Mesothelial cell of epicardium (in vitro differentiated cells): Measurements from ENCODE around the gene PTPRN2. TPM values are rescaled to one million over a fixed set of nuclear protein-coding genes. Genes with fewer than 3 reads are reported as not detected.

Source experiments
- DNase-seq, 2 experiments: peaks; one replicate each; pipeline ENCODE4 v3.0.0; 2021; ENCODE audit warnings: low spot score in 2 of 2; ENCODE audit not compliant: unreplicated experiment in 2 of 2
- H3K27ac Mint-ChIP-seq: 2 replicates; pipeline ENCODE4 v1.8.0; 2021; ENCODE audit warnings: mixed read lengths
- H3K27me3 Mint-ChIP-seq: 2 replicates; pipeline ENCODE4 v1.8.0; 2021; ENCODE audit warnings: low read depth, mixed read lengths
- H3K36me3 Mint-ChIP-seq: 2 replicates; pipeline ENCODE4 v1.8.0; 2021; ENCODE audit warnings: mixed read lengths
- H3K4me1 Mint-ChIP-seq: 2 replicates; pipeline ENCODE4 v1.8.0; 2021; ENCODE audit warnings: mixed read lengths
- H3K4me3 Mint-ChIP-seq: 2 replicates; pipeline ENCODE4 v1.8.0; 2021; ENCODE audit warnings: mild to moderate bottlenecking, moderate library complexity, mixed read lengths
- H3K9me3 Mint-ChIP-seq: 2 replicates; pipeline ENCODE4 v1.8.0; 2021; ENCODE audit warnings: mixed read lengths
- total RNA-seq: library from RNA; stranded (reverse); gene quantifications from 3 replicates; pipeline ENCODE4 v1.2.1, GENCODE V29; 2021
- TF ChIP-seq, protein P1 (sequence below): fragments of 200-600 bp; sonication (generic); IDR thresholded peaks from one replicate; pipeline ENCODE4 v1.5.0; 2021; ENCODE audit warnings: antibody characterized with exemption; ENCODE audit not compliant: unreplicated experiment

The PTPRN2 gene
- total RNA-seq, 1 donor from 2014 or later: 2.2 TPM

DNA sequence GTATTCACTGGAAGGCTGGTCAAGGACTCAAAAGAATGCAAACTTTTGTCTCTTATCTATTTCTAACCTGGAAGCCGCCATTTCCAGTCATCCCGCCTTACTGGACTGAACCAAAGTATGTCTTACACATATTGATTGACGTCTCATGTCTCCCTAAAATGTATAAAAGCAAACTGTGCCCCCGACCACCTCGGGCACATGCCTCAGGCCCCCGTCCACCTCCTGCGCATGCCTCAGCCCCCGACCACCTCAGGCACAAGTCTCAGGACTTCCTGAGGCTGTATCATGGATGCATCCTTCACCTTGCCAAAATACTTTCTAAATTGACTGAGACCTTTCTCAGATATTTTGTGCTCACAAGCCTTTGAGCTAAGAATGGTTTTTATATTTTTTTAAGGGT lies 148.6 kb downstream of the PTPRN2 start:
- H3K9me3 Mint-ChIP-seq: peaks cover 22% of the 10 kb centered on the region
- no peak for DNase-seq
- no peaks in the 10 kb centered on the region for H3K36me3 Mint-ChIP-seq
- H3K27me3 Mint-ChIP-seq: peaks cover 34% of the 10 kb centered on the region
- H3K4me3 Mint-ChIP-seq: no peak overlapping the region
- TF ChIP-seq, protein P1, sequence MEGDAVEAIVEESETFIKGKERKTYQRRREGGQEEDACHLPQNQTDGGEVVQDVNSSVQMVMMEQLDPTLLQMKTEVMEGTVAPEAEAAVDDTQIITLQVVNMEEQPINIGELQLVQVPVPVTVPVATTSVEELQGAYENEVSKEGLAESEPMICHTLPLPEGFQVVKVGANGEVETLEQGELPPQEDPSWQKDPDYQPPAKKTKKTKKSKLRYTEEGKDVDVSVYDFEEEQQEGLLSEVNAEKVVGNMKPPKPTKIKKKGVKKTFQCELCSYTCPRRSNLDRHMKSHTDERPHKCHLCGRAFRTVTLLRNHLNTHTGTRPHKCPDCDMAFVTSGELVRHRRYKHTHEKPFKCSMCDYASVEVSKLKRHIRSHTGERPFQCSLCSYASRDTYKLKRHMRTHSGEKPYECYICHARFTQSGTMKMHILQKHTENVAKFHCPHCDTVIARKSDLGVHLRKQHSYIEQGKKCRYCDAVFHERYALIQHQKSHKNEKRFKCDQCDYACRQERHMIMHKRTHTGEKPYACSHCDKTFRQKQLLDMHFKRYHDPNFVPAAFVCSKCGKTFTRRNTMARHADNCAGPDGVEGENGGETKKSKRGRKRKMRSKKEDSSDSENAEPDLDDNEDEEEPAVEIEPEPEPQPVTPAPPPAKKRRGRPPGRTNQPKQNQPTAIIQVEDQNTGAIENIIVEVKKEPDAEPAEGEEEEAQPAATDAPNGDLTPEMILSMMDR: no peak
- H3K4me1 Mint-ChIP-seq: no peaks in the 10 kb centered on the region
- H3K27ac Mint-ChIP-seq: no peak overlapping the region

DNA sequence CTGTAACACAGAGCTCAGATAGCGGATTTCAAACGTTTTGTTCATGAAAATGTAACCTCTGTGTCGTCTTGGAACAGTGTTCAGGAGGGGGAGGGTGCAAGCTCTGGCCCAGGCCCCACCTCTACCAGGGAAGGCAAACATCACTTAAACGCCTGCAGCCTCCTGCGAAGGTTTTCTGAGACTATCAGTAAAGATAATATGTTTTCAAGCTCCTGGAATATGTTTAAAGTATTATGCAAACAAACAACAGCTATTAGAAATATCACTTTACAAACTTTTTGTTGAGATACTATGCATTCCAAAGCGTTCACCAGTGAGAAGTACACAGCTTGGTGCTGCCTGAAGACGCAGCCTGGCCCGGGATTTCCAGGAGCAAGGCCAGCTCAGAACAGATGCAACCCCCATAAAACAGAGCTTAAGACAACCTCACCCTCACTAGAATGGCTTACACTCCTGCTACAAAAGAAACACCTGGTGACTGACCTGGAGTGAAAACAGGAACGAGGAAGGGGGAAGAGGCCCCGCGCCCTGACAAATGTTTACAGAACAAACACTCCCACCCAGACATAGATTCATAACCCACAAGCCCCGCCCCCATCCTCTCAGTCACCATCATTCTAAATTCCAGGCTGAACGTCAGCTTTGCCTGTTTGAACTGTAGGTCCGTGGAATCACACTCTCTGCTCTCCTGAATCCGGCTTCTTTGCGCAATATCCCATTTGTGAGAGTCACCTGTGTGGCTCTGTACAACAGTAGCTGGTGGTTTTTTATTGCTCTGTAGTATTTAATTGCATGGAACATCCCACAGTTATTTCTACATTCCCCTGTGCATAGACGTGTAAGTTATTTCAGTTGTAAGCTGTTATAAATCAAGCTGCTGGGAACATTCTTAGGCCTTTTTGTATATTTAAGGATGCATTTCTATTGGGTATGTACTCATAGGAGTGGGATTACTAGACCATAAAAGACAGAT lies 155.0 kb downstream of the PTPRN2 start:
- H3K4me1 Mint-ChIP-seq: peaks cover 21% of the 10 kb centered on the region
- H3K4me3 Mint-ChIP-seq: peak overlapping the region; percentile 2
- peaks cover 21% of the 10 kb centered on the region for H3K27me3 Mint-ChIP-seq
- TF ChIP-seq, protein P1: no peak
- H3K27ac Mint-ChIP-seq: peak overlapping the region; percentile 74
- DNase-seq: peak in 1 of 2 experiments; percentile 57
- H3K36me3 Mint-ChIP-seq: no peaks in the 10 kb centered on the region
- peaks cover 7% of the 10 kb centered on the region for H3K9me3 Mint-ChIP-seq

DNA sequence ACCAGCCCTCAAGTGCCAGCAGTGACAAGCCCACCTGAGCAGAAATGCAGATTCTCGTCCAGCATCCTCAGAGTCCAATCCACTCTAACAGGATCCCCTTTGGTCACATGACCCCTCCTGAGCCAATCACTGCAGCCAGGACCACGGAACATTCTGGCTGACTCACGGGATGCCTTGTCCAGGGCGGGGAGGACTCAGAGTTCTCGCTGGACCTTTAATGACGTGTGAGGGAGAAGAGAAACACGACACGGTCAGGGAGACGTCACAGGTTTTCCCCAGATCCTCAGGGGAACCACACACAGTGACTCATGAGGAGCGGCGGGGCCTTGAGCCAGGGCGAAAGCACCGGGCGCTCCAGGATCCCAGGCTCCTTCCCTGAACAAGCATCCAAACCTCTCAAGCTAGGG lies 155.7 kb downstream of the PTPRN2 start:
- H3K4me1 Mint-ChIP-seq: peaks cover 21% of the 10 kb centered on the region
- no peak for DNase-seq
- H3K27ac Mint-ChIP-seq: peak overlapping the region; percentile 74
- H3K4me3 Mint-ChIP-seq: no peak overlapping the region
- TF ChIP-seq, protein P1: no peak
- H3K36me3 Mint-ChIP-seq: no peaks in the 10 kb centered on the region
- peaks cover 14% of the 10 kb centered on the region for H3K27me3 Mint-ChIP-seq
- peaks cover 7% of the 10 kb centered on the region for H3K9me3 Mint-ChIP-seq

DNA sequence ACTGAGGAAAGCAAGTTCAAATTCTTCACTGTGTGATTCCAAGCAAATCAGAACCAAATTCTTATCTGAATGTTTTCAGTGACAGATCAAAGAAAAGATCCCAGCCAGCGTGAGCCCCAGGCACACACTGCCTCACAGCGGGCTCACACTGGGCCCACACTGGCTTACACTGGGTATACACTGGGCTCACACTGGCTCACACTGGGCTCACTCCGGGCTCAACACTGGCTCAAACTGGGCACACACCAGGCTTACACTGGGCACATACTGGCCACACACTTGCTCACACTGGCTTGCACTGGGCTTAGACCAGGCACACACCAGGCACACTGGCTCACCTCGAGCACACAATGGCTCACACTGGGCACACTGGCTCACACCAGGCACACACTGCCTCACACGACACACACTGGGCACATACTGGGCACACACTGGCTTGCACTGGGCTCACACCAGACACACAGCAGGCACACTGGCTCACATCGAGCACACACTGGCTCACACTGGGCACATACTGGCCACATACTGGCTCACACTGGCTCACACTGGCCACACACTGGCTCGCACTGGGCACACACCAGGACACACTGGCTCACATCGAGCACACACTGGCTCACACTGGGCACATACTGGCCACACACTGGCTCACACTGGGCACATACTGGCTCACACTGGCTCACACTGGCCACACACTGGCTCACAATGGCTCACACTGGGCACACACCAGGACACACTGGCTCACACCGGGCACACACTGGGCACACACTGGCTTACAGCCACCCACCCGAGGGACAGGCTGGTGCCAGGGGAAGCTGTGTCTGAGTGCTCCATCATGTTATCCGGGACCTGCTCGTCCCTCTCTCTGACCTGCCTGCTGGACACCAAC lies 156.3 kb downstream of the PTPRN2 start:
- Mint-ChIP-seq H3K27me3 (peaks cover 8% of the 10 kb centered on the region), H3K9me3 (peaks cover 7% of the 10 kb centered on the region), H3K4me3 (no peak overlapping the region), H3K36me3 (no peaks in the 10 kb centered on the region), H3K27ac (no peak overlapping the region), H3K4me1 (peaks cover 21% of the 10 kb centered on the region)
- DNase-seq: no peak
- TF ChIP-seq, protein P1: no peak

DNA sequence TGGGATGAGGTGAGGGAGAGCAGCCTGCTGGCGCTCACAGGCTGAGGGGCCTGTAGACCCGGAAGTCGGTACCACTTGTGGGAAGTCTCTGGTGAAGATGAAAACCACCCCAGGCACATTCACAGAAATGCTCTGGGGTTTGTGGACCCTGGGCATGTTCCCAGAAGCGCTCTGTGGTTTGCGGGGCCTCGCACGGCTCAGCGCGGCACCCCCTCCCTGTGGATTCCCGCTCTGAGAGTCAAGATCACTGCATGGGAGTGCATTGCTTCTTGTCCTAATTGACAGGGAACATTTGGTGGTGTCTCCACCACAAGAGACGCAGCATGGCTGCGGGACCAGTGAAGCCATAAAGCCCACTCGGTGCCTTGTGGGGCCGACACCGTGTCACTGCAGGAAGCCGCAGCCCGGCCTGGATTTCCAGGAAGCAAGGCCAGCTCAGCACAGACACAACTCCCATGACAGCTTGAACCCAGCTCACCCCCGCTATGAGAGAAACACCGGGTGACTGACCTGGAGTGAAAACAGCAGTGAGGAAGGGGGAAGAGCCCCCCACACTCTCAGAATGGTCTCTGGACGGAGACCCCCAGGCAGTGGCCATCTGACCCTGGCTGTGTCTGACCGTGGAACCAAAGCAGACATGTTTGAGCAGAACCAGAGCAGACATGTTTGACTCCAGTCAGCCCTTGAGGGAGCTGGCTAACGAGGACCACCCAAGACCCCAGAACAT lies 157.2 kb downstream of the PTPRN2 start:
- H3K27me3 Mint-ChIP-seq: peaks cover 1% of the 10 kb centered on the region
- H3K9me3 Mint-ChIP-seq: peaks cover under 1% of the 10 kb centered on the region
- no peaks in the 10 kb centered on the region for H3K36me3 Mint-ChIP-seq
- TF ChIP-seq, protein P1: no peak
- H3K4me1 Mint-ChIP-seq: peaks cover 21% of the 10 kb centered on the region
- no peak overlapping the region for H3K4me3 Mint-ChIP-seq
- DNase-seq: no peak
- H3K27ac Mint-ChIP-seq: no peak overlapping the region
